Neural cell (in vitro differentiated cells): ENCODE results near the gene MAPK11. TPM values are rescaled to one million over a fixed set of nuclear protein-coding genes. Genes with fewer than 3 reads are reported as not detected.

ENCODE experiments used
- H2AFZ ChIP-seq: fragments of 200-600, 300-800 bp; sonication (generic), shearing (Covaris generic); 2 replicates; pipeline ENCODE4 v1.6.0; 2014; ENCODE audit warnings: low read depth, mild to moderate bottlenecking, antibody characterized with exemption, low read length, moderate library complexity
- H3F3A ChIP-seq: fragments of 200-600 bp; shearing (Covaris generic); 2 replicates; pipeline ENCODE4 v1.6.1; 2016; ENCODE audit warnings: mild to moderate bottlenecking, moderate library complexity, mixed read lengths, antibody characterized with exemption, low read length; ENCODE audit not compliant: insufficient read depth, poor library complexity, severe bottlenecking
- H3K27ac ChIP-seq: fragments of 200-600, 300-800 bp; sonication (generic), shearing (Covaris generic); 2 replicates; pipeline ENCODE4 v1.5.1; 2014; ENCODE audit warnings: mild to moderate bottlenecking, low read length, moderate library complexity
- H3K27me3 ChIP-seq: fragments of 300-800, 200-600 bp; sonication (generic), shearing (Covaris generic); 2 replicates; pipeline ENCODE4 v1.6.0; 2014; ENCODE audit warnings: mild to moderate bottlenecking, low read depth, low read length, moderate library complexity; ENCODE audit not compliant: insufficient read depth
- H3K36me3 ChIP-seq: fragments of 300-800, 200-600 bp; sonication (generic), shearing (Covaris generic); 2 replicates; pipeline ENCODE4 v1.5.1; 2014; ENCODE audit warnings: mild to moderate bottlenecking, antibody characterized with exemption, low read length, moderate library complexity; ENCODE audit not compliant: insufficient read depth
- H3K4me2 ChIP-seq: fragments of 300-800, 200-600 bp; sonication (generic), shearing (Covaris generic); 2 replicates; pipeline ENCODE4 v1.6.0; 2014; ENCODE audit warnings: mild to moderate bottlenecking, low read length
- H3K4me3 ChIP-seq: fragments of 300-800, 200-600 bp; sonication (generic), shearing (Covaris generic); 2 replicates; pipeline ENCODE4 v1.5.1; 2014; ENCODE audit warnings: mild to moderate bottlenecking, low read length, moderate library complexity
- H3K79me2 ChIP-seq: fragments of 200-600 bp; shearing (Covaris generic); replicated peaks from 2 replicates; pipeline ENCODE4 v1.6.0; 2014; ENCODE audit warnings: mild to moderate bottlenecking, low read length, moderate library complexity; ENCODE audit not compliant: insufficient read depth
- H3K9ac ChIP-seq: fragments of 300-800, 200-600 bp; sonication (generic), shearing (Covaris generic); 2 replicates; pipeline ENCODE4 v1.6.1; 2016; ENCODE audit warnings: mild to moderate bottlenecking, low read length, mixed read lengths
- H3K9me2 ChIP-seq: fragments of 200-600 bp; shearing (Covaris generic); 2 replicates; pipeline ENCODE4 v1.6.1; 2016; ENCODE audit warnings: mild to moderate bottlenecking, low read length, mixed read lengths; ENCODE audit not compliant: insufficient read depth
- H3K9me3 ChIP-seq: fragments of 200-600, 300-800 bp; sonication (generic), shearing (Covaris generic); 2 replicates; pipeline ENCODE4 v1.6.1; 2016; ENCODE audit warnings: mild to moderate bottlenecking, mixed run types, low read length, moderate library complexity, mixed read lengths
- H4K20me1 ChIP-seq: fragments of 200-600 bp; shearing (Covaris generic); 2 replicates; pipeline ENCODE4 v1.6.1; 2016; ENCODE audit warnings: mild to moderate bottlenecking, mixed run types; ENCODE audit not compliant: insufficient read depth
- EP300 ChIP-seq: fragments of 450-650 bp; conservative IDR thresholded peaks from 2 replicates; pipeline ENCODE4 v1.6.1; 2014; ENCODE audit warnings: antibody characterized with exemption, mild to moderate bottlenecking, moderate library complexity; ENCODE audit not compliant: poor library complexity, severe bottlenecking
- EZH2 ChIP-seq: fragments of 200-600, 300-800 bp; shearing (Covaris generic), sonication (generic); IDR thresholded peaks from 2 replicates; pipeline ENCODE4 v1.6.1; 2014; ENCODE audit warnings: antibody characterized with exemption, low read length, borderline replicate concordance, mild to moderate bottlenecking; ENCODE audit not compliant: insufficient read depth, poor library complexity, severe bottlenecking
- MXI1 ChIP-seq: fragments of 450-650 bp; conservative IDR thresholded peaks from 2 replicates; pipeline ENCODE4 v1.6.1; 2014; ENCODE audit warnings: antibody characterized with exemption, mild to moderate bottlenecking; ENCODE audit not compliant: poor library complexity, severe bottlenecking
- POLR2AphosphoS5 ChIP-seq: IDR thresholded peaks from 2 replicates; pipeline ENCODE4 v1.6.1; 2012
- RAD21 ChIP-seq: fragments of 450-650 bp; conservative IDR thresholded peaks from 2 replicates; pipeline ENCODE4 v1.6.1; 2014; ENCODE audit warnings: antibody characterized with exemption, mild to moderate bottlenecking, moderate library complexity
- SMC3 ChIP-seq: fragments of 450-650 bp; conservative IDR thresholded peaks from 2 replicates; pipeline ENCODE4 v1.6.1; 2014; ENCODE audit warnings: antibody characterized with exemption, mild to moderate bottlenecking, moderate library complexity; ENCODE audit not compliant: poor library complexity
- TAF1 ChIP-seq: IDR thresholded peaks from 2 replicates; pipeline ENCODE4 v1.6.1; 2012; ENCODE audit warnings: low read depth
- polyA plus RNA-seq: library from polyadenylated mRNA; depleted of rRNA; stranded (reverse); fragments of >200 nt; gene quantifications from 2 replicates; pipeline ENCODE4 v1.2.3, GENCODE V29; 2014
- TF ChIP-seq, protein P1 (sequence below): IDR thresholded peaks from 2 replicates; pipeline ENCODE4 v1.6.1; 2012; ENCODE audit warnings: borderline replicate concordance
- TF ChIP-seq, protein P2 (sequence below): fragments of 450-650 bp; IDR thresholded peaks from 2 replicates; pipeline ENCODE4 v1.5.1; 2014; ENCODE audit warnings: antibody characterized with exemption, mild to moderate bottlenecking, moderate library complexity; ENCODE audit not compliant: poor library complexity, severe bottlenecking

Gene MAPK11
- polyA plus RNA-seq, 1 donor from 2014 or later: 36.3 TPM

DNA sequence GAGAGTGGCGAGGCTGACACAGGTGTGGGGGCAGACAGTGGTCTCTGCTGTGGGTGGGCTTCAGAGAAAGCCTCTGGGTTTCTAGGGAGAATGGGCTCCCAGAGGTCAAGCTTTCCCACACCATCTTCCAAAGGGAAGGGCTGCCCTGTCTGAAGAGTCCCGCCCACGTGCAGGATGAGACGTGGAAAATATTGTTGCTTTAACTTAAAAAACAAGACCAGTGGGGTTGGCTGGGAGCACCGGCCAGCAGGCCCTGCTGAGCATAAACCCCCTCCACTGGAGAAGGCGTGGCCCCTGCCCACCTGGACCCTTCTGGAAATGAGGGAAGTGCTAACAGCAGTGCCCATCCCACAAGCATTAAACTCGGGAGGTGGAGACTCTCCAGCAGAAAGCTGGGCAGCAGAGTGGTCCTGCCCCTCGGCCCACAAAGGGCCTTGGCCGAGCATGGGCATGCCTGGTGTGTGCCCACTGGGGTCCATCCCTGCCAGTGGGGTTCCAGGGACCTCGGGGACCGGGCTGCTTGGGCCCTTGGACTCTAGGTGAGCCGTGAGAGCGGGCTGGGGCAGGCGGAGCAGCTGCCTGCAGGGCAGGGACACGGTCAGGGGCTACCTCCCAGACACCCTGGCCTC, 54.0 kb downstream of the MAPK11 start:
- no peaks in the 10 kb centered on the region for H3K36me3 ChIP-seq
- TF ChIP-seq, protein P1, sequence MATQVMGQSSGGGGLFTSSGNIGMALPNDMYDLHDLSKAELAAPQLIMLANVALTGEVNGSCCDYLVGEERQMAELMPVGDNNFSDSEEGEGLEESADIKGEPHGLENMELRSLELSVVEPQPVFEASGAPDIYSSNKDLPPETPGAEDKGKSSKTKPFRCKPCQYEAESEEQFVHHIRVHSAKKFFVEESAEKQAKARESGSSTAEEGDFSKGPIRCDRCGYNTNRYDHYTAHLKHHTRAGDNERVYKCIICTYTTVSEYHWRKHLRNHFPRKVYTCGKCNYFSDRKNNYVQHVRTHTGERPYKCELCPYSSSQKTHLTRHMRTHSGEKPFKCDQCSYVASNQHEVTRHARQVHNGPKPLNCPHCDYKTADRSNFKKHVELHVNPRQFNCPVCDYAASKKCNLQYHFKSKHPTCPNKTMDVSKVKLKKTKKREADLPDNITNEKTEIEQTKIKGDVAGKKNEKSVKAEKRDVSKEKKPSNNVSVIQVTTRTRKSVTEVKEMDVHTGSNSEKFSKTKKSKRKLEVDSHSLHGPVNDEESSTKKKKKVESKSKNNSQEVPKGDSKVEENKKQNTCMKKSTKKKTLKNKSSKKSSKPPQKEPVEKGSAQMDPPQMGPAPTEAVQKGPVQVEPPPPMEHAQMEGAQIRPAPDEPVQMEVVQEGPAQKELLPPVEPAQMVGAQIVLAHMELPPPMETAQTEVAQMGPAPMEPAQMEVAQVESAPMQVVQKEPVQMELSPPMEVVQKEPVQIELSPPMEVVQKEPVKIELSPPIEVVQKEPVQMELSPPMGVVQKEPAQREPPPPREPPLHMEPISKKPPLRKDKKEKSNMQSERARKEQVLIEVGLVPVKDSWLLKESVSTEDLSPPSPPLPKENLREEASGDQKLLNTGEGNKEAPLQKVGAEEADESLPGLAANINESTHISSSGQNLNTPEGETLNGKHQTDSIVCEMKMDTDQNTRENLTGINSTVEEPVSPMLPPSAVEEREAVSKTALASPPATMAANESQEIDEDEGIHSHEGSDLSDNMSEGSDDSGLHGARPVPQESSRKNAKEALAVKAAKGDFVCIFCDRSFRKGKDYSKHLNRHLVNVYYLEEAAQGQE: no peak
- TF ChIP-seq EZH2: no peak
- TF ChIP-seq POLR2AphosphoS5: no peak
- no peak for TF ChIP-seq TAF1
- TF ChIP-seq EP300: no peak
- TF ChIP-seq RAD21: no peak
- no peak for TF ChIP-seq MXI1
- TF ChIP-seq SMC3: no peak
- TF ChIP-seq, protein P2, sequence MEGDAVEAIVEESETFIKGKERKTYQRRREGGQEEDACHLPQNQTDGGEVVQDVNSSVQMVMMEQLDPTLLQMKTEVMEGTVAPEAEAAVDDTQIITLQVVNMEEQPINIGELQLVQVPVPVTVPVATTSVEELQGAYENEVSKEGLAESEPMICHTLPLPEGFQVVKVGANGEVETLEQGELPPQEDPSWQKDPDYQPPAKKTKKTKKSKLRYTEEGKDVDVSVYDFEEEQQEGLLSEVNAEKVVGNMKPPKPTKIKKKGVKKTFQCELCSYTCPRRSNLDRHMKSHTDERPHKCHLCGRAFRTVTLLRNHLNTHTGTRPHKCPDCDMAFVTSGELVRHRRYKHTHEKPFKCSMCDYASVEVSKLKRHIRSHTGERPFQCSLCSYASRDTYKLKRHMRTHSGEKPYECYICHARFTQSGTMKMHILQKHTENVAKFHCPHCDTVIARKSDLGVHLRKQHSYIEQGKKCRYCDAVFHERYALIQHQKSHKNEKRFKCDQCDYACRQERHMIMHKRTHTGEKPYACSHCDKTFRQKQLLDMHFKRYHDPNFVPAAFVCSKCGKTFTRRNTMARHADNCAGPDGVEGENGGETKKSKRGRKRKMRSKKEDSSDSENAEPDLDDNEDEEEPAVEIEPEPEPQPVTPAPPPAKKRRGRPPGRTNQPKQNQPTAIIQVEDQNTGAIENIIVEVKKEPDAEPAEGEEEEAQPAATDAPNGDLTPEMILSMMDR: no peak
- no peak overlapping the region for H3K4me2 ChIP-seq
- H3F3A ChIP-seq: no peaks in the 10 kb centered on the region
- H3K9ac ChIP-seq: no peak overlapping the region
- H4K20me1 ChIP-seq: no peaks in the 10 kb centered on the region
- H3K9me3 ChIP-seq: no peaks in the 10 kb centered on the region
- H3K79me2 ChIP-seq: no peaks in the 10 kb centered on the region
- no peak overlapping the region for H3K4me3 ChIP-seq
- no peaks in the 10 kb centered on the region for H3K27me3 ChIP-seq
- H3K9me2 ChIP-seq: no peaks in the 10 kb centered on the region
- H3K27ac ChIP-seq: no peak overlapping the region
- H2AFZ ChIP-seq: no peak overlapping the region

DNA sequence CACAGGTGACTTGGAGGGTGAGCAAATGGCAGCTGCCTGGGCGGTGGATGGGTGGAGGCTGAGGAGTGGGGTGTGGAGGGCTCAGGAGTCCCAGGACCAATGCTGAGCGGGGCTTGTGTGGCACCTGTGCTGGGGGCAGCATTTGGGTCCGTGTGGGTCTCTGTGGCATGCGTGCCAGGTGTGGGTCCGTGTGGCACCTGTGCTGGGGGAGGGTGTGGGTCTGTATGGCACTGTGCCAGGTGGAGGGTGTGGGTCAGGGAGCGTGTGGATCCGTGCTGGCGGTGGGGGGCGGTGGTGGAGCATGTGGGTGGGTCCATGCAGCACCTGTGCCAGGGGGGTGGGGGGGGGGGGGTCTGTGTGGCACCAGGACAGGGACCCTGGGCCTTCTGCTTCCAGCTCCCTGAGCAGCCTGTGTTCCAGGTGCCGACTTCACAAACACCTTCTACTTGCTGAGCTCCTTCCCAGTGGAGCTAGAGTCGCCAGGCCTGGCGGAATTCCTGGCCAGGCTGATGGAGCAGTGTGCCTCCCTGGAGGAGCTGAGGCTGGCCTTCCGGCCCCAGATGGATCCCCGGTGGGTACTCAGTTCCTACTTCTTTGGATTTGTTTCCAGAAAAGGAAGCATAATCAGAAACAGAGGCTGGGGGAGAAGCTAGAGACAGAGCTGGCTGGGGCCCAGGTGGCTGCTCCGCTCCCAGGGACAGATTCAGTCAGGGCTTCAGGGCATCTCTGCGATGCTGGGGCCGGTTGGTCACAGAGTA, 54.7 kb downstream of the MAPK11 start:
- H3K9me3 ChIP-seq: no peaks in the 10 kb centered on the region
- H3K9ac ChIP-seq: no peak overlapping the region
- no peak for TF ChIP-seq SMC3
- no peak for TF ChIP-seq EP300
- no peak for TF ChIP-seq EZH2
- H3K9me2 ChIP-seq: no peaks in the 10 kb centered on the region
- no peaks in the 10 kb centered on the region for H3K79me2 ChIP-seq
- H3K4me3 ChIP-seq: no peak overlapping the region
- H3K36me3 ChIP-seq: no peaks in the 10 kb centered on the region
- no peaks in the 10 kb centered on the region for H4K20me1 ChIP-seq
- no peaks in the 10 kb centered on the region for H3K27me3 ChIP-seq
- H2AFZ ChIP-seq: no peak overlapping the region
- no peak overlapping the region for H3K4me2 ChIP-seq
- no peaks in the 10 kb centered on the region for H3F3A ChIP-seq
- no peak overlapping the region for H3K27ac ChIP-seq

Other genes with a start within 250 kb of the MAPK11 start
- not detected in 2 replicates for gene TTLL8, start 212.1 kb downstream of the MAPK11 start, polyA plus RNA-seq
- not detected in 2 replicates for gene MLC1, start 185.0 kb downstream of the MAPK11 start, polyA plus RNA-seq
- not detected in 2 replicates for gene MOV10L1, start 180.4 kb downstream of the MAPK11 start, polyA plus RNA-seq
- gene PANX2, start 99.6 kb downstream of the MAPK11 start, polyA plus RNA-seq: 3.4 and 6.4 TPM in 2 replicates
- gene TRABD, start 84.5 kb downstream of the MAPK11 start, polyA plus RNA-seq: 31.8 and 37.9 TPM in 2 replicates
- gene SELENOO, start 69.4 kb downstream of the MAPK11 start, polyA plus RNA-seq: 42.0 and 54.2 TPM in 2 replicates
- gene TUBGCP6, start 25.4 kb downstream of the MAPK11 start, polyA plus RNA-seq: 74.5 and 89.1 TPM in 2 replicates
- 39.1 and 40.5 TPM in 2 replicates for gene HDAC10, start 19.1 kb downstream of the MAPK11 start, polyA plus RNA-seq
- gene MAPK12, start 8.7 kb downstream of the MAPK11 start, polyA plus RNA-seq: 36.7 and 53.3 TPM in 2 replicates
- 38.6 and 57.4 TPM in 2 replicates for gene PLXNB2, start 37.3 kb upstream of the MAPK11 start, polyA plus RNA-seq
- gene DENND6B, start 56.6 kb upstream of the MAPK11 start, polyA plus RNA-seq: 51.0 and 58.9 TPM in 2 replicates
- 84.6 and 85.4 TPM in 2 replicates for gene PPP6R2, start 72.9 kb upstream of the MAPK11 start, polyA plus RNA-seq
- gene SBF1, start 204.7 kb upstream of the MAPK11 start, polyA plus RNA-seq: 58.9 and 90.1 TPM in 2 replicates
- gene ADM2, start 211.2 kb upstream of the MAPK11 start, polyA plus RNA-seq: not detected in 2 replicates
- not detected in 2 replicates for gene MIOX, start 216.5 kb upstream of the MAPK11 start, polyA plus RNA-seq
- gene LMF2, start 237.3 kb upstream of the MAPK11 start, polyA plus RNA-seq: 76.5 and 85.2 TPM in 2 replicates
- 76.8 and 81.1 TPM in 2 replicates for gene NCAPH2, start 237.8 kb upstream of the MAPK11 start, polyA plus RNA-seq